WTC11 (cell line): ENCODE measurements around the gene PSMD13.

Experiments used
- AFF4 ChIP-seq: sonication (generic); formaldehyde crosslinking; IDR thresholded peaks from 2 replicates; pipeline ENCODE4 v1.8.1; 2023; ENCODE audit warnings: mild to moderate bottlenecking, missing genetic modification reagents, borderline replicate concordance
- CREB1 ChIP-seq: sonication (generic); formaldehyde crosslinking; IDR thresholded peaks from 2 replicates; pipeline ENCODE4 v1.8.0; 2023; ENCODE audit warnings: mild to moderate bottlenecking, missing genetic modification reagents
- CTCF ChIP-seq: fragments of 200-600 bp; IDR thresholded peaks from 2 replicates; pipeline ENCODE4 v1.8.0; 2022; ENCODE audit warnings: antibody characterized with exemption
- E2F4 ChIP-seq: sonication (generic); formaldehyde crosslinking; IDR thresholded peaks from 2 replicates; pipeline ENCODE4 v1.8.1; 2022; ENCODE audit warnings: low read depth, mild to moderate bottlenecking, moderate library complexity, missing genetic modification reagents, borderline replicate concordance
- ESRRA ChIP-seq: sonication (generic); formaldehyde crosslinking; IDR thresholded peaks from 2 replicates; pipeline ENCODE4 v1.8.1; 2022; ENCODE audit warnings: mild to moderate bottlenecking, missing genetic modification reagents, borderline replicate concordance
- IRF2 ChIP-seq: sonication (generic); formaldehyde crosslinking; IDR thresholded peaks from 2 replicates; pipeline ENCODE4 v1.8.0; 2022; ENCODE audit warnings: low read depth, missing genetic modification reagents, borderline replicate concordance
- MLX ChIP-seq: sonication (generic); formaldehyde crosslinking; IDR thresholded peaks from 2 replicates; pipeline ENCODE4 v1.8.1; 2023; ENCODE audit warnings: mild to moderate bottlenecking, missing genetic modification reagents, moderate library complexity
- NR3C1 ChIP-seq: sonication (generic); formaldehyde crosslinking; conservative IDR thresholded peaks from 2 replicates; pipeline ENCODE4 v1.8.1; 2023; ENCODE audit warnings: low read depth, mild to moderate bottlenecking, missing genetic modification reagents
- SP1 ChIP-seq: sonication (generic); formaldehyde crosslinking; conservative IDR thresholded peaks from 2 replicates; pipeline ENCODE4 v1.8.1; 2022; ENCODE audit warnings: missing genetic modification reagents
- TEAD4 ChIP-seq: sonication (generic); formaldehyde crosslinking; IDR thresholded peaks from 2 replicates; pipeline ENCODE4 v1.8.0; 2022; ENCODE audit warnings: mild to moderate bottlenecking, missing genetic modification reagents
- ZNF219 ChIP-seq: sonication (generic); formaldehyde crosslinking; IDR thresholded peaks from 2 replicates; pipeline ENCODE4 v1.8.0; 2023; ENCODE audit warnings: missing genetic modification reagents, mild to moderate bottlenecking, borderline replicate concordance
- ZNF416 ChIP-seq: fragments of 250-450 bp; sonication (Bioruptor Pico); IDR thresholded peaks from 2 replicates; pipeline ENCODE4 v1.9.0; 2021; ENCODE audit warnings: mild to moderate bottlenecking, inconsistent platforms

- TF ChIP-seq ZNF416 (CRISPR knock-in tag): no peak
- no peak for TF ChIP-seq SP1 (CRISPR knock-in tag)
- TF ChIP-seq ZNF219 (CRISPR knock-in tag): no peak
- no peak for TF ChIP-seq CREB1 (CRISPR knock-in tag)
- no peak for TF ChIP-seq CTCF
- TF ChIP-seq AFF4 (CRISPR knock-in tag): no peak
- no peak for TF ChIP-seq E2F4
- TF ChIP-seq IRF2 (CRISPR knock-in tag): no peak
- no peak for TF ChIP-seq TEAD4 (CRISPR knock-in tag)
- no peak for TF ChIP-seq MLX (CRISPR knock-in tag)
- no peak for TF ChIP-seq NR3C1
- TF ChIP-seq ESRRA (CRISPR knock-in tag): no peak
These were observed 58.8 kb downstream of the PSMD13 start for GRCh38 chr11:295351-296170.
